HCT116 (cell line): ENCODE results near the gene PCBP3. TPM values are rescaled to one million over a fixed set of nuclear protein-coding genes. Genes with fewer than 3 reads are reported as not detected.

Experiments used
- ATAC-seq: fragments of 200-7000 bp; cut with Tn5 transposase; 2 replicates; pipeline ENCODE4 v1.9.1; 2020; ENCODE audit warnings: mild to moderate bottlenecking, moderate library complexity
- BruUV-seq: library from RNA; stranded (reverse); fragments of 400-500 nt; replicated peaks from 2 replicates; lab custom pipeline; 2021; lab: Mats Ljungman, UMichigan
- CTCF ChIA-PET: fragments of 300-600 bp; sonication (Branson Sonifier 250); formaldehyde crosslinking; loops from one replicate; lab custom pipeline; 2021; ENCODE audit warnings: antibody characterized with exemption; lab: Charles Lee
- POLR2A ChIA-PET: fragments of 300-600, 350-600 bp; sonication (Branson Sonifier 250); formaldehyde crosslinking; loops from one replicate; lab custom pipeline; 2021; ENCODE audit warnings: antibody characterized with exemption; lab: Charles Lee
- RAD21 ChIA-PET, 2 experiments: fragments of 300-600 bp; sonication (Branson Sonifier 250); formaldehyde crosslinking; loops; one replicate each; lab custom pipeline; 2023; ENCODE audit warnings: low total read pairs in 2 of 2; ENCODE audit not compliant: uncharacterized antibody in 2 of 2, unreplicated experiment in 2 of 2, low non-redundant PET in 1 of 2; lab: Charles Lee
- DNase-seq: peaks from one replicate; pipeline ENCODE4 v3.0.0-alpha.2; 2010; ENCODE audit warnings: low read depth, low spot score
- H2AFZ ChIP-seq: fragments of 200-600 bp; shearing (Covaris generic), sonication (generic); 2 replicates; pipeline ENCODE4 v1.6.1; 2017; ENCODE audit warnings: low read depth, mixed run types, mixed read lengths, antibody characterized with exemption, low read length; ENCODE audit not compliant: poor library complexity, severe bottlenecking
- H3K27ac ChIP-seq: 2 replicates; pipeline ENCODE4 v1.5.1; 2012; ENCODE audit warnings: low read depth, low read length
- H3K27me3 ChIP-seq: fragments of 200-600 bp; sonication (generic); 2 replicates; pipeline ENCODE4 v1.6.1; 2016; ENCODE audit warnings: mixed run types, low read length, mixed read lengths; ENCODE audit not compliant: insufficient read depth
- H3K36me3 ChIP-seq, 2 experiments: fragments of 200-500 bp in 1 of 2; fragments of 200-600 bp in 1 of 2; sonication (Bioruptor generic) in 1 of 2; sonication (generic) in 1 of 2; 2 replicates each; pipeline versions ENCODE4 v1.5.1 to v1.6.1; 2014 to 2016; ENCODE audit warnings: low read length in 2 of 2, inconsistent platforms in 1 of 2, mixed read lengths in 1 of 2, mixed run types in 1 of 2; ENCODE audit not compliant: insufficient read depth in 2 of 2, control insufficient read depth in 1 of 2
- H3K4me1 ChIP-seq, 2 experiments: fragments of 200-600 bp in 1 of 2; sonication (generic) in 1 of 2; 2 replicates each; pipeline versions ENCODE4 v1.5.1 to v1.6.1; 2012 to 2017; ENCODE audit warnings: low read length in 2 of 2, inconsistent platforms in 1 of 2, mild to moderate bottlenecking in 1 of 2, mixed read lengths in 1 of 2, mixed run types in 1 of 2, moderate library complexity in 1 of 2; ENCODE audit not compliant: insufficient read depth in 2 of 2, control insufficient read depth in 1 of 2
- H3K4me2 ChIP-seq: fragments of 200-600 bp; sonication (generic); 2 replicates; pipeline ENCODE4 v1.6.1; 2017; ENCODE audit warnings: mixed run types, low read length, mixed read lengths
- H3K4me3 ChIP-seq, 2 experiments: fragments of 200-600 bp in 1 of 2; sonication (generic) in 1 of 2; replicated peaks in 1 of 2; 2 replicates each; pipeline ENCODE4 v1.5.1; 2011 to 2016; ENCODE audit warnings: low read length in 2 of 2, control low read depth in 1 of 2, low read depth in 1 of 2, mild to moderate bottlenecking in 1 of 2, mixed read lengths in 1 of 2, mixed run types in 1 of 2
- H3K79me2 ChIP-seq: fragments of 200-600 bp; sonication (generic); 2 replicates; pipeline ENCODE4 v1.6.1; 2017; ENCODE audit warnings: mild to moderate bottlenecking, mixed run types, low read length, moderate library complexity, mixed read lengths; ENCODE audit not compliant: insufficient read depth
- H3K9ac ChIP-seq: fragments of 200-600 bp; sonication (generic); 2 replicates; pipeline ENCODE4 v1.6.1; 2016; ENCODE audit warnings: low read length, mixed read lengths
- H3K9me2 ChIP-seq: fragments of 200-600 bp; sonication (generic), shearing (Covaris generic); 2 replicates; pipeline ENCODE4 v1.6.1; 2017; ENCODE audit warnings: mixed run types, mild to moderate bottlenecking, moderate library complexity; ENCODE audit not compliant: insufficient read depth
- H3K9me3 ChIP-seq, 2 experiments: fragments of 200-500 bp in 1 of 2; fragments of 200-600 bp in 1 of 2; sonication (Bioruptor generic) in 1 of 2; sonication (generic) in 1 of 2; 2 replicates each; pipeline ENCODE4 v1.6.1; 2014 to 2017; ENCODE audit warnings: low read length in 2 of 2, mixed read lengths in 2 of 2, inconsistent platforms in 1 of 2, low read depth in 1 of 2, mild to moderate bottlenecking in 1 of 2, mixed run types in 1 of 2, moderate library complexity in 1 of 2; ENCODE audit not compliant: control insufficient read depth in 1 of 2, insufficient read depth in 1 of 2
- H4K20me1 ChIP-seq: fragments of 200-600 bp; sonication (generic), shearing (Covaris generic); 2 replicates; pipeline ENCODE4 v1.6.1; 2017; ENCODE audit warnings: mixed run types, mild to moderate bottlenecking, moderate library complexity; ENCODE audit not compliant: insufficient read depth
- ATF3 ChIP-seq: IDR thresholded peaks from 2 replicates; pipeline ENCODE4 v1.6.1; 2012
- CBX3 ChIP-seq: IDR thresholded peaks from 2 replicates; pipeline ENCODE4 v1.6.1; 2012; ENCODE audit warnings: low read depth
- CEBPB ChIP-seq: IDR thresholded peaks from 2 replicates; pipeline ENCODE4 v1.6.1; 2012; ENCODE audit warnings: low read depth
- CTCF ChIP-seq, 3 experiments: fragments of 200-600 bp in 1 of 3; sonication (generic) in 1 of 3; IDR thresholded peaks in 2 of 3; conservative IDR thresholded peaks in 1 of 3; 2 replicates each; pipeline ENCODE4 v1.5.1; 2012 to 2017; ENCODE audit warnings: low read depth in 2 of 3, low read length in 2 of 3, antibody characterized with exemption in 1 of 3, borderline replicate concordance in 1 of 3, control low read depth in 1 of 3, mild to moderate bottlenecking in 1 of 3, mixed read lengths in 1 of 3, mixed run types in 1 of 3, moderate library complexity in 1 of 3; ENCODE audit not compliant: insufficient read depth in 1 of 3
- EGR1 ChIP-seq: IDR thresholded peaks from 2 replicates; pipeline ENCODE4 v1.6.1; 2012; ENCODE audit warnings: low read depth
- EZH2 ChIP-seq: fragments of 200-600 bp; sonication (generic); IDR thresholded peaks from 2 replicates; pipeline ENCODE4 v1.6.1; 2017; ENCODE audit warnings: antibody characterized with exemption, mixed run types
- EZH2phosphoT487 ChIP-seq: fragments of 200-600 bp; IDR thresholded peaks from 2 replicates; pipeline ENCODE4 v1.6.1; 2018; ENCODE audit warnings: antibody characterized with exemption, borderline replicate concordance
- JUND ChIP-seq: IDR thresholded peaks from 2 replicates; pipeline ENCODE4 v1.6.1; 2012
- REST ChIP-seq: IDR thresholded peaks from 2 replicates; pipeline ENCODE4 v1.6.1; 2012; ENCODE audit warnings: low read depth
- SP1 ChIP-seq: IDR thresholded peaks from 2 replicates; pipeline ENCODE4 v1.6.1; 2012; ENCODE audit warnings: low read depth
- SRF ChIP-seq: IDR thresholded peaks from 2 replicates; pipeline ENCODE4 v1.6.1; 2012; ENCODE audit warnings: low read depth
- TCF7L2 ChIP-seq: IDR thresholded peaks from 2 replicates; pipeline ENCODE4 v1.7.0; 2011; ENCODE audit warnings: borderline replicate concordance, inconsistent platforms; ENCODE audit not compliant: insufficient read depth, insufficient read length; ENCODE audit errors: extremely low read depth
- YY1 ChIP-seq: IDR thresholded peaks from 2 replicates; pipeline ENCODE4 v1.6.1; 2011; ENCODE audit warnings: low read length, low read depth, moderate library complexity, mild to moderate bottlenecking; ENCODE audit not compliant: insufficient replicate concordance; ENCODE audit errors: extremely low read depth
- ZFX ChIP-seq: fragments of 450-650 bp; IDR thresholded peaks from 2 replicates; pipeline ENCODE4 v1.6.1; 2017
- ZNF274 ChIP-seq: fragments of 200-500 bp; sonication (Bioruptor generic); IDR thresholded peaks from 2 replicates; pipeline ENCODE4 v1.6.1; 2014; ENCODE audit warnings: mild to moderate bottlenecking, low read depth, low read length, inconsistent platforms
- intact Hi-C: fragments of 100-400 bp; cut with micrococcal nuclease; formaldehyde crosslinking; loops from 2 replicates; pipeline ENCODE4 v1.10.0; 2022
- total RNA-seq: library from RNA; stranded (reverse); gene quantifications from one replicate; pipeline ENCODE4 v1.2.1, GENCODE V29; 2021; ENCODE audit not compliant: unreplicated experiment

The PCBP3 gene
- total RNA-seq, 1 experiment from 2014 or later: 3.1 TPM

GRCh38 chr21:45859762-45860357 is 216.3 kb downstream of the PCBP3 start:
- Histone ChIP-seq H3K9me2 (no peaks in the 10 kb centered on the region), H2AFZ (no peak overlapping the region), H3K4me2 (no peak overlapping the region), H3K27ac (no peak overlapping the region), H3K4me1 (peaks cover 0 to 3% of the 10 kb centered on the region in 2 experiments; a peak in 2 of 4 replicates), H3K4me3 (no peak overlapping the region), H3K36me3 (no peaks in the 10 kb centered on the region), H3K9me3 (no peaks in the 10 kb centered on the region), H3K9ac (no peak overlapping the region), H3K79me2 (no peaks in the 10 kb centered on the region), H4K20me1 (no peaks in the 10 kb centered on the region), H3K27me3 (no peaks in the 10 kb centered on the region)
- no peak for DNase-seq
- TF ChIP-seq TCF7L2 (no peak), EZH2phosphoT487 (no peak), JUND (no peak), CTCF (IDR thresholded peaks at IDR 0.05 in 2 of 3, conservative IDR thresholded peaks at IDR 0.05 in 1 of 3; ENCODE audit: borderline replicate concordance in 1 of 3, insufficient read depth in 1 of 3, low read depth in 2 of 3, low read length in 2 of 3) (no peak), ZFX (no peak), SRF (no peak), CBX3 (no peak), ATF3 (no peak), ZNF274 (no peak), YY1 (no peak), SP1 (no peak), EGR1 (no peak), REST (no peak), EZH2 (no peak), CEBPB (no peak)
- no TSS peak for BruUV-seq
- ChIA-PET POLR2A (no interaction called here), RAD21 (no interaction called here), CTCF (no interaction called here)
- intact Hi-C loops: no loop called here
- ATAC-seq: no peak
